ENCODE results near the gene HES4. TPM values are rescaled to one million over a fixed set of nuclear protein-coding genes. Genes with fewer than 3 reads are reported as not detected.

HES4 gene
- total and polyA plus RNA-seq, 10 of the 15 experiments (the other 5 are each of a cell fraction or from before 2014, with no cell fraction given) = 0.44 to 1.7 (median 0.85) TPM; not detected in 5

DNA sequence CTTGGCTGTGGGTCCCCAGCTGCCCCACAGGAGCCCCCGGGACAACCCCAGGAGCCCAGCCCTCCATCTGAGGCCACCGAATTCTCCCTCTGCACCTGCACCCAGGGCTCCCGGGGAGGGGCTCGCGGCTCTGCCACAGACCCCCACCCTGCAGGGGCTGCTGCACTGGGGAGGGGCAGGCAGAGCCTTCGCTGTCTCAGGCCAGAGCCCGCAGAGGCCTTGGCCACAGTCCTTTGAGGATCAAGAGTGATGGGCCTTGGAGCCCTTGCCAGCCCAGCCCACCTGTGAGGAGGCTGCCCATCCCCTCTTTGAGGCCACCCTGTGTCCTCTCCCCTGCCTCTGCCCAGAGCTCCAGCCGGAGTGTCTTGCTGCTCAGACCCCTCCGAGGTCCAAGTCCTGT, 24.5 kb downstream of the HES4 start:
- FAIRE-seq = no peak
- no peak overlapping the region for H3K4me2 ChIP-seq (ENCODE audit: control insufficient read depth, insufficient read depth)
- CTCF ChIA-PET = interaction anchor here (1.4 kb wide), 1 partner anchor 69 kb away, joined by 5 read pairs; no protein-coding TSS in a partner anchor
- H4K20me1 ChIP-seq (ENCODE audit: control insufficient read depth, insufficient read depth) = no peaks in the 10 kb centered on the region
- no peaks in the 10 kb centered on the region; the same call in 2 of the 3 replicates for H3K9me3 ChIP-seq (replicated peaks; ENCODE audit: control insufficient read depth, insufficient read depth, low read length)
- ATAC-seq = no peak
- no TSS peak for BruUV-seq (replicated peaks)
- in situ Hi-C loops (cut with MboI) (no loop called here), intact Hi-C loops (cut with micrococcal nuclease; ENCODE audit: unreplicated experiment) (no loop called here)
- H3K4me1 ChIP-seq (ENCODE audit: control insufficient read depth, insufficient read depth, low read length) = no peaks in the 10 kb centered on the region
- DNase-seq (ENCODE audit: low read depth, low spot score) = no peak
- no peak overlapping the region for H3K4me3 ChIP-seq
- no peak overlapping the region for H3K27ac ChIP-seq (ENCODE audit: control insufficient read depth, insufficient read depth)
- RAD21 ChIA-PET (ENCODE audit: unreplicated experiment) = interaction anchor here (0.6 kb wide), 1 partner anchor 88 kb away, joined by 3 read pairs; no protein-coding TSS in a partner anchor
- no peak overlapping the region for H2AFZ ChIP-seq (ENCODE audit: control insufficient read depth, low read depth, low read length)
- 45% methylated on average over 9 of the region's 9 CpGs for WGBS (ENCODE audit: insufficient coverage, insufficient replicate concordance, low lambda C conversion rate, missing lambda C conversion rate)
- POLR2A ChIA-PET = no interaction called here
- H3K36me3 ChIP-seq (ENCODE audit: control insufficient read depth in 2 of 2, insufficient read depth in 2 of 2, low read length in 1 of 2) = no peaks in the 10 kb centered on the region
- no peak overlapping the region for H3K9ac ChIP-seq (ENCODE audit: control insufficient read depth, insufficient read depth, low read length)
- H3K27me3 ChIP-seq (replicated peaks in 1 of 2; ENCODE audit: control insufficient read depth in 2 of 2, insufficient read depth in 2 of 2, low read length in 1 of 2) = no peaks in the 10 kb centered on the region
- SMC1A ChIA-PET (ENCODE audit: uncharacterized antibody, unreplicated experiment) = interaction anchor here (1.4 kb wide), 1 partner anchor 69 kb away, joined by 3 read pairs; no protein-coding TSS in a partner anchor
- TF ChIP-seq NFYA (IDR thresholded peaks at IDR 0.05; ENCODE audit: borderline replicate concordance, low read depth, low read length) = no peak
- no peak for TF ChIP-seq KAT2A (conservative IDR thresholded peaks at IDR 0.05; ENCODE audit: control insufficient read depth, low read depth, low read length)
- TF ChIP-seq ZNF384 (IDR thresholded peaks at IDR 0.05; ENCODE audit: borderline replicate concordance, low read depth, low read length) = no peak
- TF ChIP-seq STAT1 (conservative IDR thresholded peaks at IDR 0.05) = no peak
- no peak for TF ChIP-seq SPI1 (IDR thresholded peaks at IDR 0.05; ENCODE audit: borderline replicate concordance, insufficient read depth, low read depth, low read length)
- no peak for TF ChIP-seq NR2F1 (conservative IDR thresholded peaks at IDR 0.05)
- TF ChIP-seq TARDBP (IDR thresholded peaks at IDR 0.05; ENCODE audit: borderline replicate concordance) = no peak
- TF ChIP-seq, protein P1, sequence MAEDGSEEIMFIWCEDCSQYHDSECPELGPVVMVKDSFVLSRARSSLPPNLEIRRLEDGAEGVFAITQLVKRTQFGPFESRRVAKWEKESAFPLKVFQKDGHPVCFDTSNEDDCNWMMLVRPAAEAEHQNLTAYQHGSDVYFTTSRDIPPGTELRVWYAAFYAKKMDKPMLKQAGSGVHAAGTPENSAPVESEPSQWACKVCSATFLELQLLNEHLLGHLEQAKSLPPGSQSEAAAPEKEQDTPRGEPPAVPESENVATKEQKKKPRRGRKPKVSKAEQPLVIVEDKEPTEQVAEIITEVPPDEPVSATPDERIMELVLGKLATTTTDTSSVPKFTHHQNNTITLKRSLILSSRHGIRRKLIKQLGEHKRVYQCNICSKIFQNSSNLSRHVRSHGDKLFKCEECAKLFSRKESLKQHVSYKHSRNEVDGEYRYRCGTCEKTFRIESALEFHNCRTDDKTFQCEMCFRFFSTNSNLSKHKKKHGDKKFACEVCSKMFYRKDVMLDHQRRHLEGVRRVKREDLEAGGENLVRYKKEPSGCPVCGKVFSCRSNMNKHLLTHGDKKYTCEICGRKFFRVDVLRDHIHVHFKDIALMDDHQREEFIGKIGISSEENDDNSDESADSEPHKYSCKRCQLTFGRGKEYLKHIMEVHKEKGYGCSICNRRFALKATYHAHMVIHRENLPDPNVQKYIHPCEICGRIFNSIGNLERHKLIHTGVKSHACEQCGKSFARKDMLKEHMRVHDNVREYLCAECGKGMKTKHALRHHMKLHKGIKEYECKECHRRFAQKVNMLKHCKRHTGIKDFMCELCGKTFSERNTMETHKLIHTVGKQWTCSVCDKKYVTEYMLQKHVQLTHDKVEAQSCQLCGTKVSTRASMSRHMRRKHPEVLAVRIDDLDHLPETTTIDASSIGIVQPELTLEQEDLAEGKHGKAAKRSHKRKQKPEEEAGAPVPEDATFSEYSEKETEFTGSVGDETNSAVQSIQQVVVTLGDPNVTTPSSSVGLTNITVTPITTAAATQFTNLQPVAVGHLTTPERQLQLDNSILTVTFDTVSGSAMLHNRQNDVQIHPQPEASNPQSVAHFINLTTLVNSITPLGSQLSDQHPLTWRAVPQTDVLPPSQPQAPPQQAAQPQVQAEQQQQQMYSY (CRISPR knock-in tag; IDR thresholded peaks at IDR 0.05) = no peak
- TF ChIP-seq ZZZ3 (IDR thresholded peaks at IDR 0.05; ENCODE audit: control insufficient read depth, insufficient read length, low read depth) = no peak
- no peak for TF ChIP-seq RAD51 (IDR thresholded peaks at IDR 0.05)
- TF ChIP-seq RB1 (IDR thresholded peaks at IDR 0.05; ENCODE audit: borderline replicate concordance) = no peak
- TF ChIP-seq IRF4 (IDR thresholded peaks at IDR 0.05; ENCODE audit: low read depth, low read length) = no peak
- TF ChIP-seq LARP7 (IDR thresholded peaks at IDR 0.05) = no peak
- H3K79me2 ChIP-seq (ENCODE audit: control insufficient read depth, insufficient read depth, low read length) = no peaks in the 10 kb centered on the region

Measured in GM12878 (cell line).